GM23338 (cell line): ENCODE measurements around the gene CD300H. TPM values are rescaled to one million over a fixed set of nuclear protein-coding genes. Genes with fewer than 3 reads are reported as not detected.

Experiments
- ATAC-seq: fragments of 200-7000 bp; cut with Tn5 transposase; 3 replicates; pipeline ENCODE4 v1.9.1; 2020
- DNase-seq: peaks from one replicate; pipeline ENCODE4 v3.0.0-alpha.2; 2015; ENCODE audit warnings: low spot score
- H2AFZ ChIP-seq: fragments of 200-600 bp; sonication (generic); 2 replicates; pipeline ENCODE4 v1.8.0; 2016; ENCODE audit warnings: antibody characterized with exemption, mild to moderate bottlenecking, moderate library complexity
- H3F3A ChIP-seq: fragments of 200-600 bp; sonication (generic); replicated peaks from 2 replicates; pipeline ENCODE4 v1.8.0; 2017; ENCODE audit warnings: antibody characterized with exemption, mixed run types, low read depth
- H3K27ac ChIP-seq: fragments of 200-600 bp; sonication (generic); 2 replicates; pipeline ENCODE4 v1.6.1; 2016; ENCODE audit warnings: low read depth
- H3K27me3 ChIP-seq: fragments of 200-600 bp; sonication (generic); 2 replicates; pipeline ENCODE4 v1.8.0; 2016; ENCODE audit warnings: mild to moderate bottlenecking, mixed run types, moderate library complexity; ENCODE audit not compliant: insufficient read depth
- H3K36me3 ChIP-seq: fragments of 200-600 bp; sonication (generic); 2 replicates; pipeline ENCODE4 v1.8.0; 2016; ENCODE audit warnings: mild to moderate bottlenecking; ENCODE audit not compliant: insufficient read depth
- H3K4me1 ChIP-seq: fragments of 200-600 bp; sonication (generic); 2 replicates; pipeline ENCODE4 v1.8.0; 2016; ENCODE audit warnings: mild to moderate bottlenecking, moderate library complexity; ENCODE audit not compliant: insufficient read depth
- H3K4me2 ChIP-seq: fragments of 200-600 bp; sonication (generic); 2 replicates; pipeline ENCODE4 v1.7.1; 2017; ENCODE audit warnings: mixed run types
- H3K4me3 ChIP-seq: fragments of 200-600 bp; sonication (generic); 2 replicates; pipeline ENCODE4 v1.6.1; 2016; ENCODE audit warnings: mixed run types
- H3K79me2 ChIP-seq: fragments of 200-600 bp; sonication (generic); replicated peaks from 2 replicates; pipeline ENCODE4 v1.8.0; 2017; ENCODE audit warnings: mild to moderate bottlenecking; ENCODE audit not compliant: insufficient read depth
- H3K9me2 ChIP-seq: fragments of 200-600 bp; sonication (generic); 2 replicates; pipeline ENCODE4 v1.8.0; 2017; ENCODE audit not compliant: insufficient read depth
- H4K20me1 ChIP-seq: fragments of 200-600 bp; sonication (generic); replicated peaks from 2 replicates; pipeline ENCODE4 v1.8.0; 2017; ENCODE audit warnings: mild to moderate bottlenecking; ENCODE audit not compliant: insufficient read depth
- H3K27ac Mint-ChIP-seq: 2 replicates; pipeline ENCODE4 v1.8.0; 2020; ENCODE audit warnings: inconsistent platforms, mild to moderate bottlenecking, moderate library complexity, mixed read lengths
- H3K27me3 Mint-ChIP-seq: 3 replicates; pipeline ENCODE4 v1.8.0; 2022; ENCODE audit warnings: low read depth, mild to moderate bottlenecking, moderate library complexity, mixed read lengths, inconsistent platforms; ENCODE audit not compliant: insufficient read depth, poor library complexity
- H3K36me3 Mint-ChIP-seq: 3 replicates; pipeline ENCODE4 v1.8.0; 2021; ENCODE audit warnings: low read depth, mild to moderate bottlenecking, inconsistent platforms, moderate library complexity, mixed read lengths
- H3K4me1 Mint-ChIP-seq: 3 replicates; pipeline ENCODE4 v1.8.0; 2020; ENCODE audit warnings: mild to moderate bottlenecking, inconsistent platforms, mixed read lengths
- H3K4me3 Mint-ChIP-seq: 3 replicates; pipeline ENCODE4 v1.8.0; 2021; ENCODE audit warnings: moderate library complexity, mild to moderate bottlenecking, inconsistent platforms, mixed read lengths
- H3K9me3 Mint-ChIP-seq: 3 replicates; pipeline ENCODE4 v1.8.0; 2020; ENCODE audit warnings: moderate library complexity, mild to moderate bottlenecking, inconsistent platforms, mixed read lengths
- CREB1 ChIP-seq: fragments of 250-450 bp; sonication (Bioruptor Pico); IDR thresholded peaks from 2 replicates; pipeline ENCODE4 v1.5.0; 2020; ENCODE audit warnings: low read depth, mild to moderate bottlenecking, moderate library complexity
- CTCF ChIP-seq, 2 experiments: fragments of 200-600 bp in 1 of 2; sonication (generic) in 1 of 2; conservative IDR thresholded peaks; 2 replicates each; pipeline versions ENCODE4 v1.5.1 to v1.6.1; 2016 to 2017; ENCODE audit warnings: antibody characterized with exemption in 2 of 2, low read depth in 2 of 2, mild to moderate bottlenecking in 2 of 2, moderate library complexity in 1 of 2
- EZH2phosphoT487 ChIP-seq: fragments of 200-600 bp; sonication (generic); IDR thresholded peaks from one replicate; pipeline ENCODE4 v1.8.1; 2018; ENCODE audit warnings: antibody characterized with exemption; ENCODE audit not compliant: unreplicated experiment
- JUNB ChIP-seq: IDR thresholded peaks from one replicate; pipeline ENCODE4 v1.6.1; 2016; ENCODE audit warnings: antibody characterized with exemption; ENCODE audit not compliant: unreplicated experiment
- NANOG ChIP-seq: IDR thresholded peaks from 2 replicates; pipeline ENCODE4 v1.6.1; 2016; ENCODE audit warnings: antibody characterized with exemption, borderline replicate concordance
- REST ChIP-seq: IDR thresholded peaks from one replicate; pipeline ENCODE4 v1.6.1; 2018; ENCODE audit warnings: antibody characterized with exemption; ENCODE audit not compliant: unreplicated experiment
- ZNF114 ChIP-seq: fragments of 250-450 bp; sonication (Bioruptor Pico); IDR thresholded peaks from 2 replicates; pipeline ENCODE4 v1.5.0; 2020; ENCODE audit warnings: mild to moderate bottlenecking, moderate library complexity
- polyA plus RNA-seq: library from polyadenylated mRNA; unstranded; fragments of >200 nt; fragmentation: Nextera tagmentation; extraction: Ambion mirVana; gene quantifications from 2 replicates; pipeline ENCODE4 v1.2.1, GENCODE V29; 2016
- total RNA-seq: library from RNA; depleted of rRNA; stranded (reverse); fragments of >200 nt; shearing (Covaris generic); gene quantifications from 2 replicates; pipeline ENCODE4 v1.2.3, GENCODE V29; 2014
- TF ChIP-seq, protein P1 (sequence below): fragments of 250-450 bp; sonication (Bioruptor Pico); IDR thresholded peaks from 2 replicates; pipeline ENCODE4 v1.5.0; 2020; ENCODE audit warnings: mild to moderate bottlenecking, moderate library complexity

The CD300H gene
- total and polyA plus RNA-seq, 2 experiments from 2014 or later, result not detected

GRCh38 chr17:74616696-74617095 lies 49.4 kb upstream of the CD300H start (continued):
- TF ChIP-seq, protein P1, sequence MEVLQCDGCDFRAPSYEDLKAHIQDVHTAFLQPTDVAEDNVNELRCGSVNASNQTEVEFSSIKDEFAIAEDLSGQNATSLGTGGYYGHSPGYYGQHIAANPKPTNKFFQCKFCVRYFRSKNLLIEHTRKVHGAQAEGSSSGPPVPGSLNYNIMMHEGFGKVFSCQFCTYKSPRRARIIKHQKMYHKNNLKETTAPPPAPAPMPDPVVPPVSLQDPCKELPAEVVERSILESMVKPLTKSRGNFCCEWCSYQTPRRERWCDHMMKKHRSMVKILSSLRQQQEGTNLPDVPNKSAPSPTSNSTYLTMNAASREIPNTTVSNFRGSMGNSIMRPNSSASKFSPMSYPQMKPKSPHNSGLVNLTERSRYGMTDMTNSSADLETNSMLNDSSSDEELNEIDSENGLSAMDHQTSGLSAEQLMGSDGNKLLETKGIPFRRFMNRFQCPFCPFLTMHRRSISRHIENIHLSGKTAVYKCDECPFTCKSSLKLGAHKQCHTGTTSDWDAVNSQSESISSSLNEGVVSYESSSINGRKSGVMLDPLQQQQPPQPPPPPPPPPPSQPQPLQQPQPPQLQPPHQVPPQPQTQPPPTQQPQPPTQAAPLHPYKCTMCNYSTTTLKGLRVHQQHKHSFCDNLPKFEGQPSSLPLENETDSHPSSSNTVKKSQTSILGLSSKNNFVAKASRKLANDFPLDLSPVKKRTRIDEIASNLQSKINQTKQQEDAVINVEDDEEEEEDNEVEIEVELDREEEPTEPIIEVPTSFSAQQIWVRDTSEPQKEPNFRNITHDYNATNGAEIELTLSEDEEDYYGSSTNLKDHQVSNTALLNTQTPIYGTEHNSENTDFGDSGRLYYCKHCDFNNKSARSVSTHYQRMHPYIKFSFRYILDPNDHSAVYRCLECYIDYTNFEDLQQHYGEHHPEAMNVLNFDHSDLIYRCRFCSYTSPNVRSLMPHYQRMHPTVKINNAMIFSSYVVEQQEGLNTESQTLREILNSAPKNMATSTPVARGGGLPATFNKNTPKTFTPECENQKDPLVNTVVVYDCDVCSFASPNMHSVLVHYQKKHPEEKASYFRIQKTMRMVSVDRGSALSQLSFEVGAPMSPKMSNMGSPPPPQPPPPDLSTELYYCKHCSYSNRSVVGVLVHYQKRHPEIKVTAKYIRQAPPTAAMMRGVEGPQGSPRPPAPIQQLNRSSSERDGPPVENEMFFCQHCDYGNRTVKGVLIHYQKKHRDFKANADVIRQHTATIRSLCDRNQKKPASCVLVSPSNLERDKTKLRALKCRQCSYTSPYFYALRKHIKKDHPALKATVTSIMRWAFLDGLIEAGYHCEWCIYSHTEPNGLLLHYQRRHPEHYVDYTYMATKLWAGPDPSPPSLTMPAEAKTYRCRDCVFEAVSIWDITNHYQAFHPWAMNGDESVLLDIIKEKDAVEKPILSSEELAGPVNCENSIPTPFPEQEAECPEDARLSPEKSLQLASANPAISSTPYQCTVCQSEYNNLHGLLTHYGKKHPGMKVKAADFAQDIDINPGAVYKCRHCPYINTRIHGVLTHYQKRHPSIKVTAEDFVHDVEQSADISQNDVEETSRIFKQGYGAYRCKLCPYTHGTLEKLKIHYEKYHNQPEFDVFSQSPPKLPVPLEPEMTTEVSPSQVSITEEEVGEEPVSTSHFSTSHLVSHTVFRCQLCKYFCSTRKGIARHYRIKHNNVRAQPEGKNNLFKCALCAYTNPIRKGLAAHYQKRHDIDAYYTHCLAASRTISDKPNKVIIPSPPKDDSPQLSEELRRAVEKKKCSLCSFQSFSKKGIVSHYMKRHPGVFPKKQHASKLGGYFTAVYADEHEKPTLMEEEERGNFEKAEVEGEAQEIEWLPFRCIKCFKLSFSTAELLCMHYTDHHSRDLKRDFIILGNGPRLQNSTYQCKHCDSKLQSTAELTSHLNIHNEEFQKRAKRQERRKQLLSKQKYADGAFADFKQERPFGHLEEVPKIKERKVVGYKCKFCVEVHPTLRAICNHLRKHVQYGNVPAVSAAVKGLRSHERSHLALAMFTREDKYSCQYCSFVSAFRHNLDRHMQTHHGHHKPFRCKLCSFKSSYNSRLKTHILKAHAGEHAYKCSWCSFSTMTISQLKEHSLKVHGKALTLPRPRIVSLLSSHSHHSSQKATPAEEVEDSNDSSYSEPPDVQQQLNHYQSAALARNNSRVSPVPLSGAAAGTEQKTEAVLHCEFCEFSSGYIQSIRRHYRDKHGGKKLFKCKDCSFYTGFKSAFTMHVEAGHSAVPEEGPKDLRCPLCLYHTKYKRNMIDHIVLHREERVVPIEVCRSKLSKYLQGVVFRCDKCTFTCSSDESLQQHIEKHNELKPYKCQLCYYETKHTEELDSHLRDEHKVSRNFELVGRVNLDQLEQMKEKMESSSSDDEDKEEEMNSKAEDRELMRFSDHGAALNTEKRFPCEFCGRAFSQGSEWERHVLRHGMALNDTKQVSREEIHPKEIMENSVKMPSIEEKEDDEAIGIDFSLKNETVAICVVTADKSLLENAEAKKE (CRISPR knock-in tag), result no peak
- TF ChIP-seq EZH2phosphoT487, result no peak
- TF ChIP-seq JUNB, result no peak
- TF ChIP-seq ZNF114 (CRISPR knock-in tag), result no peak
- no peak for TF ChIP-seq CREB1 (CRISPR knock-in tag)

GRCh38 chr17:74612046-74612445 lies 44.7 kb upstream of the CD300H start:
- H3K27ac Mint-ChIP-seq, result no peak overlapping the region
- H3K27me3 Mint-ChIP-seq, result peaks cover 10% of the 10 kb centered on the region
- Histone ChIP-seq H3K27ac (no peak overlapping the region), H3K4me3 (no peak overlapping the region), H2AFZ (no peak overlapping the region), H3K4me2 (no peak overlapping the region), H4K20me1 (no peaks in the 10 kb centered on the region), H3K9me2 (no peaks in the 10 kb centered on the region), H3K36me3 (no peaks in the 10 kb centered on the region), H3K4me1 (no peaks in the 10 kb centered on the region), H3K27me3 (no peaks in the 10 kb centered on the region), H3F3A (no peaks in the 10 kb centered on the region), H3K79me2 (no peaks in the 10 kb centered on the region)
- H3K4me1 Mint-ChIP-seq, result no peaks in the 10 kb centered on the region
- H3K9me3 Mint-ChIP-seq, result peaks cover 2% of the 10 kb centered on the region; the same call in 2 of the 3 replicates
- DNase-seq, result no peak
- no peaks in the 10 kb centered on the region for H3K36me3 Mint-ChIP-seq
- no peak overlapping the region for H3K4me3 Mint-ChIP-seq
- TF ChIP-seq EZH2phosphoT487 (no peak), CTCF (conservative IDR thresholded peaks at IDR 0.05; ENCODE audit: low read depth in 2 of 2) (no peak), NANOG (no peak), REST (no peak)
- ATAC-seq, result no peak
